ENCODE data around the gene ELAVL4. TPM values are rescaled to one million over a fixed set of nuclear protein-coding genes. Genes with fewer than 3 reads are reported as not detected.

ELAVL4 gene
- total and polyA plus RNA-seq, 2 of the 8 experiments (the other 6 are each of a cell fraction or from before 2014, with no cell fraction given): 0.21 to 0.89 TPM

DNA sequence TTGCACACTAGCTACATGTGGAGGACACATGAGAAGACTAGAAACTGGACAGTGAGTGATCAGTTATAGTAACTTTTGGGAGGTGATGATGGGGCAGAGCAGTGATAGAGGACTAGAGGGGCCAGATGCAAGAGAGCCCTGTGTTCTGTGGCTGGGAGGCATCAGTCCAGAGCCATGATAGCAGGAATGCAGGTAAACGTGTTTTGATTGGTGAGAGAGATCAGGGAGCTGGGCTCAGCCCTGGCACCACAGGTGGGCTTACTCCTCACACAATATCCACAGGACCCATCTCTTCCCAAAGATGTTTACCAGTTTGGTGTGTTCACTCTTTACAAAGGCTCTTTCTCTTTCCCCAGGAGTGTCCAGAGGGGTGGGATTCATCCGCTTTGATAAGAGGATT, 86.5 kb downstream of the ELAVL4 start:
- H3K4me1 ChIP-seq (replicated peaks in 1 of 4; ENCODE audit: control insufficient read depth in 3 of 4, insufficient read depth in 4 of 4, low read length in 3 of 4): no peaks in the 10 kb centered on the region
- H3K9ac ChIP-seq (replicated peaks in 1 of 4; ENCODE audit: extremely low read depth in 1 of 4, low read depth in 3 of 4, low read length in 3 of 4): no peak overlapping the region
- no peak overlapping the region for H2BK15ac ChIP-seq (ENCODE audit: low read length)
- CTCF ChIA-PET (ENCODE audit: partially characterized antibody): no interaction called here
- H4K5ac ChIP-seq (ENCODE audit: insufficient read length, low read depth, low read length): no peak overlapping the region
- H3K27ac ChIP-seq (ENCODE audit: low read depth, low read length): no peak overlapping the region
- TF ChIP-seq TBP (IDR thresholded peaks at IDR 0.05; ENCODE audit: low read depth, low read length): no peak
- TF ChIP-seq SUZ12 (IDR thresholded peaks at IDR 0.05; ENCODE audit: low read length): no peak
- no peak for TF ChIP-seq BACH1 (IDR thresholded peaks at IDR 0.05; ENCODE audit: low read length)
- TF ChIP-seq SIRT6 (IDR thresholded peaks at IDR 0.05; ENCODE audit: low read length): no peak
- no peak for TF ChIP-seq EGR1 (IDR thresholded peaks at IDR 0.05; ENCODE audit: borderline replicate concordance, low read depth, low read length)
- TF ChIP-seq POLR2AphosphoS5 (IDR thresholded peaks at IDR 0.05; ENCODE audit: low read depth, low read length): no peak
- TF ChIP-seq KDM5A (IDR thresholded peaks at IDR 0.05; ENCODE audit: low read length): no peak
- TF ChIP-seq CHD1 (IDR thresholded peaks at IDR 0.05; ENCODE audit: low read depth, low read length): no peak
- TF ChIP-seq SAP30 (IDR thresholded peaks at IDR 0.05; ENCODE audit: insufficient read depth, insufficient replicate concordance, low read length): no peak
- no peak for TF ChIP-seq CBX8 (IDR thresholded peaks at IDR 0.05; ENCODE audit: borderline replicate concordance, low read depth, low read length)
- TF ChIP-seq EP300 (IDR thresholded peaks at IDR 0.05; ENCODE audit: borderline replicate concordance in 1 of 2, low read depth in 2 of 2, low read length in 2 of 2): no peak
- TF ChIP-seq GTF2F1 (IDR thresholded peaks at IDR 0.05; ENCODE audit: borderline replicate concordance, low read depth, low read length): no peak
- TF ChIP-seq, protein P1, sequence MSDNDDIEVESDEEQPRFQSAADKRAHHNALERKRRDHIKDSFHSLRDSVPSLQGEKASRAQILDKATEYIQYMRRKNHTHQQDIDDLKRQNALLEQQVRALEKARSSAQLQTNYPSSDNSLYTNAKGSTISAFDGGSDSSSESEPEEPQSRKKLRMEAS (IDR thresholded peaks at IDR 0.05): no peak
- no peak for TF ChIP-seq HDAC6 (IDR thresholded peaks at IDR 0.05; ENCODE audit: low read depth, low read length)
- TF ChIP-seq YY1 (IDR thresholded peaks at IDR 0.05; ENCODE audit: low read depth, low read length): no peak
- H3K4me3 ChIP-seq (ENCODE audit: extremely low read depth in 1 of 4, insufficient read depth in 2 of 4, low read depth in 3 of 4, low read length in 4 of 4): no peak overlapping the region
- FAIRE-seq (no peak), DNase-seq (ENCODE audit: low read depth in 1 of 2, low spot score in 2 of 2) (no peak)
- H3K27me3 ChIP-seq (replicated peaks in 1 of 4; ENCODE audit: control insufficient read depth in 3 of 4, extremely low read depth in 1 of 4, insufficient read depth in 3 of 4, low read length in 3 of 4): no peaks in the 10 kb centered on the region
- H3K9me3 ChIP-seq (ENCODE audit: insufficient read depth in 2 of 2, low read depth in 1 of 2, low read length in 1 of 2): no peaks in the 10 kb centered on the region
- H3K23me2 ChIP-seq (ENCODE audit: low read depth, low read length): no peaks in the 10 kb centered on the region
- WGBS, 2 experiments (ENCODE audit: extremely low coverage in 1 of 2, insufficient coverage in 1 of 2, insufficient read length in 1 of 2, insufficient replicate concordance in 2 of 2, low coverage in 1 of 2, low lambda C conversion rate in 2 of 2, missing lambda C conversion rate in 1 of 2): 83% methylated on average over 2 of the region's 2 CpGs; no CpG with 5 or more reads in 1 of the 2 experiments
- H2AFZ ChIP-seq (ENCODE audit: low read length): no peak overlapping the region
- no peak overlapping the region for H2BK20ac ChIP-seq (ENCODE audit: low read length)
- H4K91ac ChIP-seq (replicated peaks; ENCODE audit: insufficient read length, low read length): no peak overlapping the region
- no peaks in the 10 kb centered on the region for H4K20me1 ChIP-seq (replicated peaks in 1 of 2; ENCODE audit: control insufficient read depth in 1 of 2, insufficient read depth in 2 of 2, low read length in 2 of 2)
- H3K4me2 ChIP-seq (ENCODE audit: insufficient read depth in 1 of 2, low read depth in 2 of 2, low read length in 2 of 2): no peak overlapping the region
- no peak overlapping the region for H2BK12ac ChIP-seq (ENCODE audit: low read depth, low read length)
- no peak overlapping the region for H3K56ac ChIP-seq (replicated peaks; ENCODE audit: insufficient read length, low read depth, low read length)
- H3K36me3 ChIP-seq (ENCODE audit: control insufficient read depth in 2 of 4, insufficient read depth in 4 of 4, low read length in 3 of 4): no peaks in the 10 kb centered on the region
- no peak overlapping the region for H2BK5ac ChIP-seq (ENCODE audit: low read depth, low read length)
- POLR2A ChIA-PET (ENCODE audit: partially characterized antibody): no interaction called here
- H3K79me2 ChIP-seq (ENCODE audit: control insufficient read depth in 1 of 2, insufficient read depth in 2 of 2, low read length in 2 of 2): no peaks in the 10 kb centered on the region
- H3K14ac ChIP-seq (ENCODE audit: insufficient read length): no peak overlapping the region
- H3K23ac ChIP-seq (ENCODE audit: insufficient read length): no peak overlapping the region
- no peaks in the 10 kb centered on the region; the same call in 1 of the 2 replicates for H3K79me1 ChIP-seq (ENCODE audit: low read depth, low read length)
- no peak overlapping the region for H3K18ac ChIP-seq (ENCODE audit: extremely low read depth, low read length)
- no peak overlapping the region for H2AK5ac ChIP-seq (ENCODE audit: low read depth, low read length)
- no peak overlapping the region for H4K8ac ChIP-seq (ENCODE audit: extremely low read depth, insufficient read depth, low read length)
- no peak overlapping the region for H2BK120ac ChIP-seq (replicated peaks; ENCODE audit: low read depth, low read length)
- H3K4ac ChIP-seq (replicated peaks; ENCODE audit: insufficient read length, low read depth, low read length): no peak overlapping the region
